RWPE2 (cell line): Measurements from ENCODE around the gene FOXN3.

Source experiments
- ATAC-seq: fragments of 200-7000 bp; cut with Tn5 transposase; 3 replicates; pipeline ENCODE4 v1.9.1; 2021; ENCODE audit warnings: low read depth
- DNase-seq: peaks from one replicate; pipeline ENCODE4 v3.0.0-alpha.2; 2020; ENCODE audit warnings: low spot score
- H3K27ac ChIP-seq: fragments of 450-650 bp; 2 replicates; pipeline ENCODE4 v1.5.1; 2017; ENCODE audit warnings: mild to moderate bottlenecking; ENCODE audit not compliant: poor library complexity, severe bottlenecking
- H3K27me3 ChIP-seq: fragments of 250-450 bp; sonication (Bioruptor Pico); 2 replicates; pipeline ENCODE4 v1.5.1; 2021; ENCODE audit warnings: mild to moderate bottlenecking, moderate library complexity; ENCODE audit not compliant: insufficient read depth, poor library complexity, severe bottlenecking
- H3K36me3 ChIP-seq: fragments of 250-450 bp; sonication (Bioruptor Pico); 2 replicates; pipeline ENCODE4 v1.5.1; 2020; ENCODE audit warnings: low read depth, mild to moderate bottlenecking, moderate library complexity
- H3K4me1 ChIP-seq: fragments of 250-450 bp; sonication (Bioruptor Pico); 2 replicates; pipeline ENCODE4 v1.5.1; 2021; ENCODE audit warnings: mild to moderate bottlenecking, moderate library complexity; ENCODE audit not compliant: insufficient read depth, poor library complexity, severe bottlenecking
- H3K4me3 ChIP-seq: fragments of 250-450 bp; sonication (Bioruptor Pico); 2 replicates; pipeline ENCODE4 v1.5.1; 2021; ENCODE audit warnings: mild to moderate bottlenecking, moderate library complexity; ENCODE audit not compliant: severe bottlenecking
- H3K9me3 ChIP-seq: fragments of 250-450 bp; sonication (Bioruptor Pico); 2 replicates; pipeline ENCODE4 v1.5.1; 2021; ENCODE audit warnings: mild to moderate bottlenecking, moderate library complexity; ENCODE audit not compliant: severe bottlenecking
- TF ChIP-seq, protein P1 (sequence below): fragments of 450-650 bp; IDR thresholded peaks from one replicate; pipeline ENCODE4 v1.5.1; 2017; ENCODE audit warnings: mild to moderate bottlenecking, moderate library complexity; ENCODE audit not compliant: poor library complexity, severe bottlenecking

FOXN3 gene

DNA sequence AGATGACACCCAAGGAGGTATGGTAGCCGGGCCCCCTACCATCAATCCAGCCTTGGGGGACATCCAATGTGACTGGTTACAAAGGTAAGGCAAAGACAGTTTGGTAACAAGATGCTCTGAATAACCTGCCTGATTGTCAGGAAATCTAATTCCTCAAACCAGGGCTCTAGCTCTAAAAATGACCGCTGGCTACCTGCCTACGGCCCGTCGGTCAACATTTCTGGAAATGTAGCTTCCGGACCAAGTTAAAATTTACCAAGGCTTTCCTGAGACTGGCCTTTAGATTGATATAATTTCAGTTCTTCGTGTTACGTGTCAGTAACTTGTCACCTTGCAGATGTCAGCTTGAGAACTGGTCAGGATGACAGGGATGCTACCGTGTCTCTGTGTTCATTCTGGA is 34.2 kb upstream of the FOXN3 start:
- no peak overlapping the region for H3K27ac ChIP-seq
- H3K36me3 ChIP-seq = no peaks in the 10 kb centered on the region
- no peaks in the 10 kb centered on the region for H3K4me1 ChIP-seq
- H3K9me3 ChIP-seq = no peaks in the 10 kb centered on the region
- no peaks in the 10 kb centered on the region for H3K27me3 ChIP-seq
- H3K4me3 ChIP-seq = no peak overlapping the region
- TF ChIP-seq, protein P1, sequence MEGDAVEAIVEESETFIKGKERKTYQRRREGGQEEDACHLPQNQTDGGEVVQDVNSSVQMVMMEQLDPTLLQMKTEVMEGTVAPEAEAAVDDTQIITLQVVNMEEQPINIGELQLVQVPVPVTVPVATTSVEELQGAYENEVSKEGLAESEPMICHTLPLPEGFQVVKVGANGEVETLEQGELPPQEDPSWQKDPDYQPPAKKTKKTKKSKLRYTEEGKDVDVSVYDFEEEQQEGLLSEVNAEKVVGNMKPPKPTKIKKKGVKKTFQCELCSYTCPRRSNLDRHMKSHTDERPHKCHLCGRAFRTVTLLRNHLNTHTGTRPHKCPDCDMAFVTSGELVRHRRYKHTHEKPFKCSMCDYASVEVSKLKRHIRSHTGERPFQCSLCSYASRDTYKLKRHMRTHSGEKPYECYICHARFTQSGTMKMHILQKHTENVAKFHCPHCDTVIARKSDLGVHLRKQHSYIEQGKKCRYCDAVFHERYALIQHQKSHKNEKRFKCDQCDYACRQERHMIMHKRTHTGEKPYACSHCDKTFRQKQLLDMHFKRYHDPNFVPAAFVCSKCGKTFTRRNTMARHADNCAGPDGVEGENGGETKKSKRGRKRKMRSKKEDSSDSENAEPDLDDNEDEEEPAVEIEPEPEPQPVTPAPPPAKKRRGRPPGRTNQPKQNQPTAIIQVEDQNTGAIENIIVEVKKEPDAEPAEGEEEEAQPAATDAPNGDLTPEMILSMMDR = no peak
- DNase-seq = no peak
- ATAC-seq = no peak

DNA sequence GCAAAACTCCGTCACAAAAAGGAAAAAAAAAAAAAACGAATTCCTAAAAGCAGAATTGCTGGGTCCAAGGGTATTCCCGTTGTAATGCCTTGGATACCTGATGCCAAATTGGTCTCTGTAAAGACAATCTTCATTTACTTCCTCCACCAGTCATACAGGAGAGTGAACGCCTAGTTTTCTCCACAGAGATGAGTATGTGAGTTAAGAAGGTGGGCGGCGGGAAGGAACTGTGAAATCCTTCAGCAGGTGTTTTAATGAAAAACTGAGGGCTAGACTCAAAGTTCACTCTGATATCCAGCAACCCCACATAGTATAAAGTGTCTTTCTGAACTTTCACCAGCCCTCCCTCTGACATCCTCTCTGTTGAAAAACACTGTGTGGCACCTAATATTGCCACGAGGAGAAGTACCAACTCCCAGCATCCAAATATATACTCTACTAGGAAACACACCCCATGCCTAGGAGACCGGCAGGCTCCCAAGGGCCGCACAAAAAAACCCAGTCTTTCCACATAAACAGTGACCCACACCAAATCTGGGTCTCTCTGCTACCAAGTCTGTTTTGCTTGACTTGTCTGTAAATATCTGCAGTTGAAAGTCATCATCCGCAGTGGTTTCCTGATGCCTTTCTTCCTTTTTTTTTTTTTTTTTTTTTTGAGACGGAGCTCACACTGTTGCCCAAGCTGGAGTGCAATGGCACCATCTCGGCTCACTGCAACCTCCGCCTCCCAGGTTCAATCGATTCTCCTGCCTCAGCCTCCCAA is 30.3 kb upstream of the FOXN3 start:
- Histone ChIP-seq H3K27me3 (no peaks in the 10 kb centered on the region), H3K27ac (no peak overlapping the region), H3K4me3 (no peak overlapping the region), H3K9me3 (no peaks in the 10 kb centered on the region), H3K36me3 (no peaks in the 10 kb centered on the region), H3K4me1 (peaks cover 21% of the 10 kb centered on the region)
- TF ChIP-seq, protein P1 = no peak
- no peak for ATAC-seq
- no peak for DNase-seq

DNA sequence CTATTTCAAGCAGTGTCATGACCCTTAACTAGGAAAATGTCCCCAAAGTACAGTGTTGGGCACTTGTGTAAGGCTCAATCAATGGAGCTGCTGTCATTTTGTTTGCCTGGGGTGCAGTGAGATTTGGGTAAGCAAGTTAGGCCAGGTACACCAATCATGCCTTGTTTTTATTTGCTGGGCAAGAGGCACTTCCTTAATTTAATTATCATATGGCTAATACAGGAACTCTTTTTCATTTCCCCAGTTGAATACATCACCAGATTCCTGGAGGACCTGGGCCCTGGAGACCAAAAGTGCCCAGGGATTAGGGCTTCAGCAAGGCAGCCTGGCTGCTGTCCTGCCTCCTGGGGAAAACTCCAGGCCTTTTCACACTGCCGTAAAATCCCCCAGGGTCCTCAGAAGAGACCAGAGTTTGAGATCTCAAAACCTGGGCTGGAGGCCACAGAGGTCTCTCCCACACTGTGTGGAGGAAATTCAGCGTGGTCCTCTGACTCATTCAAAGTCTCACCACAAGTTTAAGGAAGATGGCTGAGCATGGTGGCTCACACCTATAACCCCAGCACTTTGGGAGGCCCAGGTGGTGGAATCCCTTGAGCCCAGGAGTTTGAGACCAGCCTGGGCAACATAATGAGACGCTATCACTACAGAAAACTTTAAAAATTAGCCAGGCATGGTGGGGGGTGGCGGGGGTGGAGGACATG is 28.4 kb upstream of the FOXN3 start:
- no peaks in the 10 kb centered on the region for H3K36me3 ChIP-seq
- H3K9me3 ChIP-seq = no peaks in the 10 kb centered on the region
- H3K4me3 ChIP-seq = no peak overlapping the region
- H3K27me3 ChIP-seq = no peaks in the 10 kb centered on the region
- H3K27ac ChIP-seq = peak overlapping the region; percentile 72
- DNase-seq (no peak), ATAC-seq (peak; percentile 28; the same call in 1 of the 3 replicates)
- peaks cover 21% of the 10 kb centered on the region for H3K4me1 ChIP-seq
- TF ChIP-seq, protein P1 = no peak

DNA sequence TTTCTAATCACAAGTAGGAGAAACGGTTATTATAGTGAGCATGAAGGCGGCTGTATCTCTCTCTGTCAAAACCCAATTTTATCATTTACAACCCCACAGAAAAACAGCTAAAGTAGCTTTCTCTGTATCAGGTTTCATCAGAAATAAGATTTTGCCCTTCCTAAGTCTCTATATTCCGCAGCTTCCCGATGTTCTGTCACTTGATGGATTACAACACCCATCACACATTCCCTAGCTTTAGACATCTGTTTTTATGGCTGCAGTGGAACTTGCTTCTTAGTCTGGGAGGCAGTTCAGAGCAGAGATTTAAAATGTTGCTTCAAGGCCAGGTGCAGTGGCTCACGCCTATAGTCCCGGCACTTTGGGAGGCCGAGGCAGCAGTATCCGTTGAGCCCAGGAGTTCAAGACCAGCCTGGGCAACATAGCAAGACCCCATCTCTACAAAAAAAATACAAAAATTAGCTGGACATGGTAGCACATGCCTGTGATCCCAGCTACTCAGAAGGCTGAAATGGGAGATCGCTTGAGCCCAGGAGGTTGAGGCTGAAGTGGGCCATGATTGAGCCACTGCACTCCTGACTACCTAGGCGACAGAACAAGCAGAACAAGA is 27.6 kb upstream of the FOXN3 start:
- peaks cover 21% of the 10 kb centered on the region for H3K4me1 ChIP-seq
- no peak for DNase-seq
- TF ChIP-seq, protein P1 = no peak

More for the DNA sequence above, 27.6 kb upstream of the FOXN3 start:
- no peaks in the 10 kb centered on the region for H3K9me3 ChIP-seq
- H3K27ac ChIP-seq = peak overlapping the region; percentile 72
- no peak overlapping the region for H3K4me3 ChIP-seq
- no peaks in the 10 kb centered on the region for H3K27me3 ChIP-seq
- no peaks in the 10 kb centered on the region for H3K36me3 ChIP-seq
- ATAC-seq = no peak
